Measurements from ENCODE around the gene VAV3.
"Not testable (repeated sequence)": the region's sequence is repeated elsewhere in the genome, so short reads cannot be mapped to it uniquely, and the experiment has no call there.

The VAV3 gene

DNA sequence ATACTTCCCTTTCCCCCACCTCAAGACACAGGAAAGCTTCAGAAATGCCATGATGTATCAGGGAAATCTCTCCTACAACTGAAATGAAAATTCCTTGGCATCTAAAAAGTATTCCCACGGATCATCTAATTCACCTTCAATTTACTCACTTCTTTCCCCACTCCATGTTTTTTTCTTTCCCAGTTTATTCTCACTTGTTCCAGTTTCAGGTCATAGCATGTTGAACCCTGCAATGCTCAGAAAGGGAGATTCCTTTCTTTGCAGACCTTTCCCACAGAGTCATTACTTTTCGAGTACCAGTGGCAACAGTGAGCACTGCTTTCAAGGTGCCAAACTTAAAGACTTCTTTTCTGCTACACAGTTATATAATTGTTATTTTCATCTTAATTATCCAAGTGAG is 305.0 kb downstream of the VAV3 start:
- H3K4me3 ChIP-seq (ENCODE audit: low read depth, low read length) = no peak overlapping the region
- TF ChIP-seq, protein P1, sequence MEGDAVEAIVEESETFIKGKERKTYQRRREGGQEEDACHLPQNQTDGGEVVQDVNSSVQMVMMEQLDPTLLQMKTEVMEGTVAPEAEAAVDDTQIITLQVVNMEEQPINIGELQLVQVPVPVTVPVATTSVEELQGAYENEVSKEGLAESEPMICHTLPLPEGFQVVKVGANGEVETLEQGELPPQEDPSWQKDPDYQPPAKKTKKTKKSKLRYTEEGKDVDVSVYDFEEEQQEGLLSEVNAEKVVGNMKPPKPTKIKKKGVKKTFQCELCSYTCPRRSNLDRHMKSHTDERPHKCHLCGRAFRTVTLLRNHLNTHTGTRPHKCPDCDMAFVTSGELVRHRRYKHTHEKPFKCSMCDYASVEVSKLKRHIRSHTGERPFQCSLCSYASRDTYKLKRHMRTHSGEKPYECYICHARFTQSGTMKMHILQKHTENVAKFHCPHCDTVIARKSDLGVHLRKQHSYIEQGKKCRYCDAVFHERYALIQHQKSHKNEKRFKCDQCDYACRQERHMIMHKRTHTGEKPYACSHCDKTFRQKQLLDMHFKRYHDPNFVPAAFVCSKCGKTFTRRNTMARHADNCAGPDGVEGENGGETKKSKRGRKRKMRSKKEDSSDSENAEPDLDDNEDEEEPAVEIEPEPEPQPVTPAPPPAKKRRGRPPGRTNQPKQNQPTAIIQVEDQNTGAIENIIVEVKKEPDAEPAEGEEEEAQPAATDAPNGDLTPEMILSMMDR (IDR thresholded peaks at IDR 0.05; ENCODE audit: insufficient read depth, low read length, missing control alignments) = no peak
- DNase-seq (ENCODE audit: low read depth, low spot score) = no peak
- POLR2A ChIA-PET = no interaction called here
- CTCF ChIA-PET = no interaction called here

DNA sequence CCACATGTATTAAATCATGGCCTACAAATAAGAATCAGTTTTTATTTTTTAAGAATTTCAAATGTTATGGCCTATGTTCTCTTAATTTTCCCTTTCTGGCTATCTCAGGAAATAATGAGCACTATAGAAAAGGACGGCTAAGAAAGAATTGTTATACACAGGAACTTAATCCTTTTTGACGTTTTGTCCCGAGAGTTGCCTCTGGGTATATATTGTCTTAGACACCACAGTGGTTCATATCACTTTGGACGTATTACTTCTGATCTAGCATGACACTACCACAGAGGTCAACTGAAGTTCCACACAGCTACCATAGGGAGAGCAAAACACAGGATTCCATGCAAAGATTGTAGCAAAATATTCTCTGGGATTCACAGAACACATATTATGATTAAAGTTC is 307.6 kb downstream of the VAV3 start:
- CTCF ChIA-PET = no interaction called here
- TF ChIP-seq, protein P1 (IDR thresholded peaks at IDR 0.05; ENCODE audit: insufficient read depth, low read length, missing control alignments) = no peak
- H3K4me3 ChIP-seq (ENCODE audit: low read depth, low read length) = no peak overlapping the region

DNA sequence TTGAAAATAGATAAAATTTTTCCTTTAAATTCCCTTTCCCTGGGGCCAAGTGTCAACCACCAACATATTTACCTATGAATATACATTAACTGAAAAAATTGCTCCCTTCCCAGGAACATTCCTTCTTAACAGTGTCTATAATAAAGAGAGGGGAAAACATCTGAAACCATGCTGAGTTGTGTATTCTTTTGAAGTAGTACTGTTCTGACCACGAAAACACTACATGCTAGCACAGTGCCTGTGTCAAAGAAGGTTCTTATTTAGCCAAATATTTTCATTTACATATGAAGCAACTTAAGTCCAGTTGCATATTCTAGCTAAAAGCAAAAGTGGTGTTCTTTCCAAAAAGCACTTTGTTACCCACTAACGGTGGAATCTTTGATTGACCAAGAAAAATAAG is 311.2 kb downstream of the VAV3 start:
- no peak for DNase-seq (ENCODE audit: low read depth, low spot score)
- ChIA-PET POLR2A (no interaction called here), CTCF (no interaction called here)
- H3K4me3 ChIP-seq (ENCODE audit: low read depth, low read length) = no peak overlapping the region
- TF ChIP-seq, protein P1 (IDR thresholded peaks at IDR 0.05; ENCODE audit: insufficient read depth, low read length, missing control alignments) = no peak

More for the DNA sequence above, 307.6 kb downstream of the VAV3 start:
- DNase-seq (ENCODE audit: low read depth, low spot score) = no peak
- POLR2A ChIA-PET = no interaction called here

DNA sequence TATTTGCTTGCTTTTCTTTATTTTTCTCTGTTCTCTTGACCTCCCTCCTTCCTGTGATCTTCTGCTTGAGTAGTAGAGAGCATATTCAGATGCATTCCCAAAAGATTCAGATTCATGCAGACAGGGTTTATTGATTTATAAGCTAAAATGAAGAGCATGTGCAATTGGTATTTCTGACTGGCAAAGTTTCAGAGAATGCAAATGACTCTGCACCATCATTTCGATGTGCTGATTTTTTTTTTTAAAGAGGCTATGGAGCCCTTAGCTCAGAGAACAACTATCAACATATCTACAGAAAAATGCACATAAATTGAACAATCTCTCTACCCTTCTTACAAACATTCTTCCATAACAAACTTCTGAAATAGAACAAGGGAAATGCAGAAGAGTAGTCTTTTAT is 312.0 kb downstream of the VAV3 start:
- ChIA-PET POLR2A (no interaction called here), CTCF (no interaction called here)
- no peak for DNase-seq (ENCODE audit: low read depth, low spot score)
- TF ChIP-seq, protein P1 (IDR thresholded peaks at IDR 0.05; ENCODE audit: insufficient read depth, low read length, missing control alignments) = no peak
- no peak overlapping the region for H3K4me3 ChIP-seq (ENCODE audit: low read depth, low read length)

DNA sequence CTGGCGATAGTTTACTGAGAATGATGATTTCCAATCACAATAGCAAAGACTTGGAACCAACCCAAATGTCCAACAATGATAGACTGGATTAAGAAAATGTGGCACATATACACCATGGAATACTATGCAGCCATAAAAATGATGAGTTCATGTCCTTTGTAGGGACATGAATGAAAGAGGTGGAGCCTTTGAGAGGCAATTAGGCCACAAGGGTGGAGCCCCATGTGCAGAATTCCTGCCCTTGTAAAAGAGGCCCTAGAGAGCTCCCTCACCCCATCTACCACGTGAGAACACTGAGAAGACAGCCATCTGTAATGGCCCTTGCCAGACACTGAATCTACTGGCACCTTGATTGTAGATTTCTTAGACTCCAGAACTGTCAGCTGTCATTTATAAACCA is 314.2 kb downstream of the VAV3 start:
- H3K4me3 ChIP-seq (ENCODE audit: low read depth, low read length); POLR2A ChIA-PET; CTCF ChIA-PET; DNase-seq (ENCODE audit: low read depth, low spot score): not testable (repeated sequence)

DNA sequence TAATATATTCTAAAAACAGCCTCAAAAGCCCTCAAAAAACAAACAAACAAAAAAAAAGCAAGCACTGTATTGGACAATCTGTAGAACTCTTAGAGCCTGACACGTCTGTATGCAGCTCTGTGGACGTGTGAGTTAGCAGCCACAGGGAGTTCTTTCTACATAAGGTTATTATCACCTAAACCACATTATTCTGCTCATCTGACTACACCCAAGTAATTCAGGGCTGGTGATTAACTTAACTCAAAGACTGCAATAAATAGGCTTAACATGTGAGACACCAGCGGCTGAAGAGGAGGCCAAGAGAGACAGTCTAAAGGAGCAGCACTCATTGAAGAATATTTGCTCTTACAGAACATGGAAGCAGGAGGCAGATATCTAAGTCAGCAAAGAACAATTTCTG is 316.0 kb downstream of the VAV3 start:
- CTCF ChIA-PET = interaction anchor here (0.9 to 1.4 kb wide), 3 partner anchors 13 to 32 kb away, joined by 3 to 4 read pairs (median 3); no protein-coding TSS in a partner anchor
- DNase-seq (ENCODE audit: low read depth, low spot score) = no peak
- no peak overlapping the region for H3K4me3 ChIP-seq (ENCODE audit: low read depth, low read length)
- POLR2A ChIA-PET = no interaction called here
- TF ChIP-seq, protein P1 (IDR thresholded peaks at IDR 0.05; ENCODE audit: insufficient read depth, low read length, missing control alignments) = no peak

DNA sequence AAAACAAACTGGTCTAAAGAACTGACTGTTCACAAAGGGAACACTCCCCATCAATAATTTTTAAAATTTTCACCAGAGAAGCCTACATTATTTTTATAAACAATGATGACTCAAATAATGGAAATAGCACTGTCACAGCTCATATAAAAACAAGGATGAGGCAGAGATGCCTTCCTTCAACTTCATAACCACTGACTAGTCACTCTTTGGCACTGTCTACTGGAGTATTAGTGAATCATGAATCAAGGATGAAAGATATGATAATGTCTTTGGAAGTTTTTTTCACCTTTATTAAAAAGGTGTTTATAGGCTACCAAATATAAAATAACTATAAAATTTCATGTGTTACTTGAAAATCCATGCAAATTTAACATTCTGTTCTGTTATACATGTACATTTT is 316.9 kb downstream of the VAV3 start:
- CTCF ChIA-PET = no interaction called here
- POLR2A ChIA-PET = no interaction called here
- TF ChIP-seq, protein P1 (IDR thresholded peaks at IDR 0.05; ENCODE audit: insufficient read depth, low read length, missing control alignments) = no peak
- DNase-seq (ENCODE audit: low read depth, low spot score) = peak; percentile 76
- H3K4me3 ChIP-seq (ENCODE audit: low read depth, low read length) = no peak overlapping the region

Data from AG04449 (cell line).